Mesothelial cell of epicardium (in vitro differentiated cells): ENCODE data around the gene MPV17L. TPM values are rescaled to one million over a fixed set of nuclear protein-coding genes. Genes with fewer than 3 reads are reported as not detected.
A peak's percentile ranks its signal among the peaks of the same experiment; 100 is the strongest.
"Not testable (repeated sequence)": the region's sequence is repeated elsewhere in the genome, so short reads cannot be mapped to it uniquely, and the experiment has no call there.

ENCODE experiments used
- DNase-seq, 2 experiments: peaks; one replicate each; pipeline ENCODE4 v3.0.0; 2021; ENCODE audit warnings: low spot score in 2 of 2; ENCODE audit not compliant: unreplicated experiment in 2 of 2
- H3K27ac Mint-ChIP-seq: 2 replicates; pipeline ENCODE4 v1.8.0; 2021; ENCODE audit warnings: mixed read lengths
- H3K27me3 Mint-ChIP-seq: 2 replicates; pipeline ENCODE4 v1.8.0; 2021; ENCODE audit warnings: low read depth, mixed read lengths
- H3K36me3 Mint-ChIP-seq: 2 replicates; pipeline ENCODE4 v1.8.0; 2021; ENCODE audit warnings: mixed read lengths
- H3K4me1 Mint-ChIP-seq: 2 replicates; pipeline ENCODE4 v1.8.0; 2021; ENCODE audit warnings: mixed read lengths
- H3K4me3 Mint-ChIP-seq: 2 replicates; pipeline ENCODE4 v1.8.0; 2021; ENCODE audit warnings: mild to moderate bottlenecking, moderate library complexity, mixed read lengths
- H3K9me3 Mint-ChIP-seq: 2 replicates; pipeline ENCODE4 v1.8.0; 2021; ENCODE audit warnings: mixed read lengths
- total RNA-seq: library from RNA; stranded (reverse); gene quantifications from 3 replicates; pipeline ENCODE4 v1.2.1, GENCODE V29; 2021
- TF ChIP-seq, protein P1 (sequence below): fragments of 200-600 bp; sonication (generic); IDR thresholded peaks from one replicate; pipeline ENCODE4 v1.5.0; 2021; ENCODE audit warnings: antibody characterized with exemption; ENCODE audit not compliant: unreplicated experiment

The MPV17L gene
- total RNA-seq, 1 donor from 2014 or later = 3.5 TPM

- H3K27ac Mint-ChIP-seq = no peak within 1 kb of the TSS
- H3K4me3 Mint-ChIP-seq = peak within 1 kb of the TSS; percentile 74
- DNase-seq = peak; percentile 27 to 55
- TF ChIP-seq, protein P1, sequence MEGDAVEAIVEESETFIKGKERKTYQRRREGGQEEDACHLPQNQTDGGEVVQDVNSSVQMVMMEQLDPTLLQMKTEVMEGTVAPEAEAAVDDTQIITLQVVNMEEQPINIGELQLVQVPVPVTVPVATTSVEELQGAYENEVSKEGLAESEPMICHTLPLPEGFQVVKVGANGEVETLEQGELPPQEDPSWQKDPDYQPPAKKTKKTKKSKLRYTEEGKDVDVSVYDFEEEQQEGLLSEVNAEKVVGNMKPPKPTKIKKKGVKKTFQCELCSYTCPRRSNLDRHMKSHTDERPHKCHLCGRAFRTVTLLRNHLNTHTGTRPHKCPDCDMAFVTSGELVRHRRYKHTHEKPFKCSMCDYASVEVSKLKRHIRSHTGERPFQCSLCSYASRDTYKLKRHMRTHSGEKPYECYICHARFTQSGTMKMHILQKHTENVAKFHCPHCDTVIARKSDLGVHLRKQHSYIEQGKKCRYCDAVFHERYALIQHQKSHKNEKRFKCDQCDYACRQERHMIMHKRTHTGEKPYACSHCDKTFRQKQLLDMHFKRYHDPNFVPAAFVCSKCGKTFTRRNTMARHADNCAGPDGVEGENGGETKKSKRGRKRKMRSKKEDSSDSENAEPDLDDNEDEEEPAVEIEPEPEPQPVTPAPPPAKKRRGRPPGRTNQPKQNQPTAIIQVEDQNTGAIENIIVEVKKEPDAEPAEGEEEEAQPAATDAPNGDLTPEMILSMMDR = no peak
- no peaks in the 10 kb centered on the region for H3K9me3 Mint-ChIP-seq
- H3K27me3 Mint-ChIP-seq = peaks cover 63% of the 10 kb centered on the region
- H3K4me1 Mint-ChIP-seq = peaks cover 1% of the 10 kb centered on the region
- H3K36me3 Mint-ChIP-seq = no peaks in the 10 kb centered on the region
These were observed 39.1 kb downstream of the MPV17L start, which contains the start of gene BMERB1 for GRCh38 chr16:15434425-15435215. Gene BMERB1, plus strand, starts transcription at chr16:15434588. Its CDS starts 66 bp downstream, at chr16:15434654.

GRCh38 chr16:15435216-15435864 lies 39.8 kb downstream of the MPV17L start:
- Mint-ChIP-seq H3K27me3 (peaks cover 64% of the 10 kb centered on the region), H3K9me3 (no peaks in the 10 kb centered on the region), H3K4me1 (peaks cover 1% of the 10 kb centered on the region), H3K4me3 (peak overlapping the region; percentile 74), H3K27ac (no peak overlapping the region), H3K36me3 (no peaks in the 10 kb centered on the region)
- TF ChIP-seq, protein P1 = no peak
- DNase-seq = no peak

DNA sequence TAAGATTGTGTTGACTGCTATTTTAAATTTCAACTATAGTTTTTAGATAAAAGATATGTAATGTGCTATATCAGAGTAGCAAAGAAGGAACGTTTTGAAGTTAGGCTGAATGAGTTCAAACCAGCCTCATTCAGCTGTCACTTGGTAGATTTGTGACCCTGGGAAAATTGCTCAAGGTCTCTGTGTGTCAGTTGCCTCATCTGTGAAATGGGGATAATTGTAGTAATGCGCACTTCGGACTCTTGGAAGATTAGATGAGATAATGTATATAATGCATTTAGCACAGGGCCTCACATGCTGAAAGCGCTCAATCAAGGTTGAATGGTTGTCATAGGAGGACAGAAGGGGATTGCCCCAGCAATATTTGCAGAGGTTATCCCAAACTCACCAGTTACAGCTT lies 43.5 kb downstream of the MPV17L start:
- TF ChIP-seq, protein P1 = no peak
- Mint-ChIP-seq H3K4me3 (no peak overlapping the region), H3K9me3 (no peaks in the 10 kb centered on the region), H3K36me3 (no peaks in the 10 kb centered on the region), H3K27me3 (peaks cover 41% of the 10 kb centered on the region), H3K4me1 (peaks cover 1% of the 10 kb centered on the region), H3K27ac (no peak overlapping the region)
- DNase-seq = no peak

DNA sequence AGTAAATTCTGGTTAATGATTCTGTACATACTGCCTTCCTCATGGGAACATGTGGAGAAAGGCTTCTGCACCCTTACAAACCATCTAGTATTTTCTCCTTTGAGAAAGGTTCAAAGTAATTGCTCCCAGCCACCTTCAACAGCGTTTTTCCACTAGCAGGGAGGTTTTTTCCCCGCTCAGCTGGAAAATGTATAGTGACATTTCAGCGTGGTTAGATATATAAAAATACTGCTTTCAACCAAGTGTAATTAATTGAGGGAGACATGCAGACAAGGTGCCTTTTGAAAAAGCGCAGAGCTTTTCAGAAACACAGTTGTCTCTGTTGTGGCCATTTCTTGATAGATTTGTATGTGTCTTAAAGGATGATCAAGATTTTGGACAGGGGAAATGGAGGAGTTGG lies 44.0 kb downstream of the MPV17L start:
- Mint-ChIP-seq H3K4me3 (no peak overlapping the region), H3K4me1 (peaks cover under 1% of the 10 kb centered on the region), H3K36me3 (no peaks in the 10 kb centered on the region), H3K9me3 (no peaks in the 10 kb centered on the region), H3K27me3 (peaks cover 37% of the 10 kb centered on the region), H3K27ac (no peak overlapping the region)
- TF ChIP-seq, protein P1 = no peak
- DNase-seq = no peak

GRCh38 chr16:15440852-15441251 lies 45.3 kb downstream of the MPV17L start:
- no peak overlapping the region for H3K27ac Mint-ChIP-seq

GRCh38 chr16:15442140-15442539 lies 46.6 kb downstream of the MPV17L start:
- Mint-ChIP-seq H3K9me3 (peaks cover 10% of the 10 kb centered on the region), H3K27me3 (peaks cover 16% of the 10 kb centered on the region)
- not testable (repeated sequence) for H3K4me3 Mint-ChIP-seq, H3K27ac Mint-ChIP-seq, H3K36me3 Mint-ChIP-seq, DNase-seq, H3K4me1 Mint-ChIP-seq

More at GRCh38 chr16:15440852-15441251, 45.3 kb downstream of the MPV17L start:
- Mint-ChIP-seq H3K36me3 (no peaks in the 10 kb centered on the region), H3K4me3 (no peak overlapping the region), H3K9me3 (peaks cover 10% of the 10 kb centered on the region), H3K4me1 (no peaks in the 10 kb centered on the region), H3K27me3 (peaks cover 25% of the 10 kb centered on the region)
- TF ChIP-seq, protein P1 = no peak
- no peak for DNase-seq
